Thyroid gland (tissue), 4 donors: Measurements from ENCODE around the gene TPCN2. TPM values are rescaled to one million over a fixed set of nuclear protein-coding genes. Genes with fewer than 3 reads are reported as not detected.

Source experiments
- DNase-seq, 2 donors: peaks; one replicate each; pipeline ENCODE4 v3.0.0-alpha.2; 2019
- H3K27ac ChIP-seq, 3 donors: fragments of 200-600 bp; sonication (generic); 1 replicate in 2 of 3; 2 replicates in 1 of 3; pipeline ENCODE4 v1.5.1; 2016 to 2019; ENCODE audit warnings: mild to moderate bottlenecking in 1 of 3, moderate library complexity in 1 of 3
- H3K27me3 ChIP-seq: fragments of 200-600 bp; sonication (generic); one replicate; pipeline ENCODE4 v1.5.1; 2019
- H3K36me3 ChIP-seq, 2 donors: fragments of 200-600 bp; sonication (generic); one replicate each; pipeline ENCODE4 v1.5.1; 2016 to 2019
- H3K4me1 ChIP-seq, 2 donors: fragments of 200-600 bp; sonication (generic); one replicate each; pipeline ENCODE4 v1.5.1; 2017 to 2019
- H3K4me3 ChIP-seq, 3 donors: fragments of 200-600 bp; sonication (generic); replicated peaks in 1 of 3; 1 replicate in 2 of 3; 2 replicates in 1 of 3; pipeline ENCODE4 v1.5.1; 2016; ENCODE audit warnings: mild to moderate bottlenecking in 1 of 3
- H3K9me3 ChIP-seq: fragments of 200-600 bp; sonication (generic); one replicate; pipeline ENCODE4 v1.5.1; 2017
- POLR2A ChIP-seq, 2 donors: fragments of 450-650 bp; IDR thresholded peaks; one replicate each; pipeline ENCODE4 v1.6.1; 2017; ENCODE audit warnings: antibody characterized with exemption in 2 of 2, mild to moderate bottlenecking in 2 of 2, moderate library complexity in 1 of 2
- WGBS, 2 donors: methylation state at CpG; one replicate each; pipeline ENCODE4 v1.1.5; 2017; 5-methylcytosine and 5-hydroxymethylcytosine counted together
- intact Hi-C: fragments of 100-400 bp; cut with DNase I; formaldehyde crosslinking; loops from one replicate; pipeline ENCODE4 v1.15.1; 2023
- microRNA counts, 2 donors: library from miRNA; unstranded; fragments of <30 nt; microRNA quantifications; one replicate each; lab custom pipeline; 2016 to 2017
- microRNA-seq: library from miRNA; unstranded; fragments of <30 nt; microRNA quantifications from one replicate; pipeline ENCODE4, GENCODE V29; 2016
- small RNA-seq: library from RNA; depleted of rRNA; stranded (forward); fragments of <200 nt; gene quantifications from one replicate; pipeline ENCODE3, GENCODE V24; 2016
- total RNA-seq, 4 donors: library from RNA; depleted of rRNA; stranded (reverse); fragments of >200 nt; gene quantifications; one replicate each; pipeline ENCODE4 v1.2.3, GENCODE V29; 2016
- TF ChIP-seq, protein P1 (sequence below), 6 experiments: fragments of 200-600 bp in 3 of 6; fragments of 450-650 bp in 3 of 6; sonication (generic) in 3 of 6; IDR thresholded peaks; one replicate each; pipeline ENCODE4 v1.5.1; 2016 to 2019; ENCODE audit warnings: antibody characterized with exemption in 6 of 6, mild to moderate bottlenecking in 2 of 6, inconsistent platforms in 1 of 6, moderate library complexity in 1 of 6

TPCN2 gene
- total RNA-seq, 4 donors from 2014 or later = 10.5 to 30.4 (median 13.7) TPM

DNA sequence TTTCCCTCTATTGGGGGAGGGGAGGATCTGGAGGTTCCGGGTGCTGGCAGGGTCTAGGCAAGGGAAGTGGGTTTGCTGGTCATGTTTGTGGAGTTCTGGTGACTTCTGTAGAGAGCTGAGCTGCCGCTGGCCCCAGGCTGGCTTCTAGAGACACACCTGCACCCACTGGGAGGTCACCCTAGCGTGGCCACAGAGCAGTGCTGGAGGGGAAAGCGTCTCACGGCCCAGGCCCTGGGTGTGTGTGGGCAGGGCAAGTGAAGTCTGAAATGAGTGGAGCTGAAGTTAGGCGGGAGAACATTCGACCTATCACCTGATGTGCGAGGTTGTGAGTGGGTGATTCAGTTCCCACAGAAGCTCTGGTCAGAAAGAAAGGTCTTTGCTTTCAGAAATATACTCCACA lies 134.9 kb downstream of the TPCN2 start:
- intact Hi-C loops = no loop called here

More for the DNA sequence above, 134.9 kb downstream of the TPCN2 start:
- H3K4me1 ChIP-seq = no peaks in the 10 kb centered on the region
- H3K4me3 ChIP-seq = no peak overlapping the region
- no peaks in the 10 kb centered on the region for H3K27me3 ChIP-seq
- H3K36me3 ChIP-seq = no peaks in the 10 kb centered on the region
- no peak overlapping the region for H3K27ac ChIP-seq
- DNase-seq = no peak
- TF ChIP-seq, protein P1, sequence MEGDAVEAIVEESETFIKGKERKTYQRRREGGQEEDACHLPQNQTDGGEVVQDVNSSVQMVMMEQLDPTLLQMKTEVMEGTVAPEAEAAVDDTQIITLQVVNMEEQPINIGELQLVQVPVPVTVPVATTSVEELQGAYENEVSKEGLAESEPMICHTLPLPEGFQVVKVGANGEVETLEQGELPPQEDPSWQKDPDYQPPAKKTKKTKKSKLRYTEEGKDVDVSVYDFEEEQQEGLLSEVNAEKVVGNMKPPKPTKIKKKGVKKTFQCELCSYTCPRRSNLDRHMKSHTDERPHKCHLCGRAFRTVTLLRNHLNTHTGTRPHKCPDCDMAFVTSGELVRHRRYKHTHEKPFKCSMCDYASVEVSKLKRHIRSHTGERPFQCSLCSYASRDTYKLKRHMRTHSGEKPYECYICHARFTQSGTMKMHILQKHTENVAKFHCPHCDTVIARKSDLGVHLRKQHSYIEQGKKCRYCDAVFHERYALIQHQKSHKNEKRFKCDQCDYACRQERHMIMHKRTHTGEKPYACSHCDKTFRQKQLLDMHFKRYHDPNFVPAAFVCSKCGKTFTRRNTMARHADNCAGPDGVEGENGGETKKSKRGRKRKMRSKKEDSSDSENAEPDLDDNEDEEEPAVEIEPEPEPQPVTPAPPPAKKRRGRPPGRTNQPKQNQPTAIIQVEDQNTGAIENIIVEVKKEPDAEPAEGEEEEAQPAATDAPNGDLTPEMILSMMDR (IDR thresholded peaks at IDR 0.05) = no peak
- TF ChIP-seq POLR2A (IDR thresholded peaks at IDR 0.05) = no peak
- 79 to 80% methylated on average over 8 of the region's 8 CpGs for WGBS, 2 donors
- no peaks in the 10 kb centered on the region for H3K9me3 ChIP-seq

MicroRNA genes within 50 kb of the gene (microRNA counts, 767-probe panel; counts per million panel counts)
- microRNA hsa-miR-3164 (lab: Ali Mortazavi, UCI) = 0 counts per million in 2 donors

Small RNAs within 50 kb of the gene (microRNA-seq; reads per million reads assigned to microRNA genes)
- not detected for gene MIR3164

Small RNAs within 50 kb of the gene (small RNA-seq; reads per million reads assigned to genes)
- not detected for gene MIR3164

Other genes with a start within 250 kb of the TPCN2 start
- gene CPT1A, start 207.0 kb upstream of the TPCN2 start, total RNA-seq = 10 to 100 TPM; 29.9 to 58.0 (median 43.8) TPM
- 10 to 100 TPM; 24.0 to 86.6 (median 65.6) TPM for gene MRPL21, start 145.1 kb upstream of the TPCN2 start, total RNA-seq
- 10 to 100 TPM; 10.2 to 18.4 (median 11.7) TPM for gene IGHMBP2, start 145.0 kb upstream of the TPCN2 start, total RNA-seq
- gene MRGPRD, start 67.9 kb upstream of the TPCN2 start, total RNA-seq = not detected
- gene MRGPRF, start 35.7 kb upstream of the TPCN2 start, total RNA-seq = 1 to 10 TPM; 5.0 to 7.6 (median 6.6) TPM
- 1 to 10 TPM in 2 of 4 donors, under 1 TPM in 1, not detected in 1; 0.45 to 2.3 (median 2.0) TPM for gene SMIM38, start 107.0 kb downstream of the TPCN2 start, total RNA-seq
- gene MYEOV, start 245.2 kb downstream of the TPCN2 start, total RNA-seq = 1 to 10 TPM in 1 of 4 donors, under 1 TPM in 2, not detected in 1; 0.42 to 2.6 (median 0.68) TPM